ENCODE results near the gene CNTN6.

Gene CNTN6

DNA sequence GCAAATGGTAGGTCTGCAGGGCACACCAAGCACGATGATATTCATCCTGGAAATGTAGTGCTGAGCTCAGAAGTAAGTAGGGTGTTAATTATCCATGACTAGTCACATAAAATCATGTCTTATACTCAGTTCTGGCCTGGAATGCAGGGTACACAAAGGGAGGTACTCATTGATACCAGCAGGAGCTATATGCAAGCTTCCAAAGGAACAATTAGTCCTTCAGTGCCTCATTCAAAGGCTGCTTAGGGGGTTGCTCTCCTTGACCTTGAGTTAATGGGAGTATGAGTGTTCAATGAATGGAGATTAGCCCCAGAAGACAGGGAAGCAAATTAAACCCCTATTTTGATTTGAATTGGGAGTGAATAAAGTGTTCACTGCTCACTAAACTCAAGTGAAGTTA is 38.3 kb downstream of the CNTN6 start:
- Mint-ChIP-seq H3K27ac (no peak overlapping the region), H3K27me3 (no peaks in the 10 kb centered on the region), H3K4me1 (no peaks in the 10 kb centered on the region), H3K4me3 (no peak overlapping the region), H3K9me3 (no peaks in the 10 kb centered on the region), H3K36me3 (no peaks in the 10 kb centered on the region)
- no peak for DNase-seq
- CTCF ChIA-PET: no interaction called here

- no peak overlapping the region for H3K27ac Mint-ChIP-seq
Measured at GRCh38 chr3:1135194-1135593, 42.4 kb downstream of the CNTN6 start.

DNA sequence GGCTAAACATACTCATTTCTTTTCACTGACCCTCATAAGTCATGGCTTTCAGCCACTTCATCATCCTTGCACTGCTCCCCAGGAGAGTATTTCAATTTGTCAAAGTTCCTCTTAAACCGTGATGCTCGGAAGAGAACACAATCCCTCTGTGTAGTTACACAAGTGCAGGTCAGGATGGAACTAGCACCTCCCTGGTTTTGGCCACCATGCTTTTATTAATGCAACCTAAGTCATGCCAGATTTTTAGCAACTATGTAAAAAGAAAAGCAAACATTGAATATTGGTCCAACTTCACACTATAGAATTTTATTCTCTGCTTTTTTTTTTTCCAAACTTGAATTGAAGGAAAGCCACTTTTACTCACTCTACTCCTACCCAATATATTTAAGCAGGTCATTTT is 45.2 kb downstream of the CNTN6 start:
- Mint-ChIP-seq H3K36me3 (no peaks in the 10 kb centered on the region), H3K4me3 (no peak overlapping the region), H3K27ac (no peak overlapping the region), H3K27me3 (no peaks in the 10 kb centered on the region), H3K4me1 (no peaks in the 10 kb centered on the region), H3K9me3 (peaks cover 3% of the 10 kb centered on the region)
- CTCF ChIA-PET: no interaction called here
- DNase-seq: no peak

More at GRCh38 chr3:1135194-1135593, 42.4 kb downstream of the CNTN6 start:
- Mint-ChIP-seq H3K36me3 (no peaks in the 10 kb centered on the region), H3K27me3 (no peaks in the 10 kb centered on the region), H3K4me3 (no peak overlapping the region), H3K9me3 (no peaks in the 10 kb centered on the region), H3K4me1 (no peaks in the 10 kb centered on the region)
- CTCF ChIA-PET: no interaction called here
- DNase-seq: no peak

GRCh38 chr3:1139071-1139470 is 46.2 kb downstream of the CNTN6 start:
- H3K9me3 Mint-ChIP-seq: peaks cover 3% of the 10 kb centered on the region
- H3K27me3 Mint-ChIP-seq: no peaks in the 10 kb centered on the region
- no peaks in the 10 kb centered on the region for H3K4me1 Mint-ChIP-seq
- CTCF ChIA-PET: no interaction called here
- H3K4me3 Mint-ChIP-seq: no peak overlapping the region
- H3K36me3 Mint-ChIP-seq: no peaks in the 10 kb centered on the region
- H3K27ac Mint-ChIP-seq: no peak overlapping the region
- no peak for DNase-seq

GRCh38 chr3:1147326-1147725 is 54.5 kb downstream of the CNTN6 start:
- H3K4me1 Mint-ChIP-seq: no peaks in the 10 kb centered on the region
- peaks cover 2% of the 10 kb centered on the region for H3K9me3 Mint-ChIP-seq
- no peaks in the 10 kb centered on the region for H3K27me3 Mint-ChIP-seq
- CTCF ChIA-PET: no interaction called here
- no peak for DNase-seq
- H3K4me3 Mint-ChIP-seq: no peak overlapping the region
- H3K27ac Mint-ChIP-seq: no peak overlapping the region
- no peaks in the 10 kb centered on the region for H3K36me3 Mint-ChIP-seq

DNA sequence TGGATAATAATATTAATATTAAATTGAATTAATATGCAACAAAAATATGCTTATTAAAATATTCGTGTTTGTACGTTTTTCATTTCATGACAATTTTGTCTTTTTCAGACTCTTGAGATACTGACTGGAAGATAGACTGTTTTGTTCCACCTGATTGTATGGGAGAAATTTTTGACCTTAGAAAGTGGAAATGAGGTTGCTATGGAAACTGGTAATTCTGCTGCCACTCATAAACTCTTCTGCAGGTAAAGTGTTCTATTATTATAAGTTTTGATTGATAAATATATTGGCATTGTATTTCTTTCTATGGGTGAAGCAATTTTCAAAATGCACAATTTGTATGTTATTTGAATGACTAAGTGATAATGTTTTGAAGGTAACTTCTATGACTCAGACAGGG is 55.0 kb downstream of the CNTN6 start:
- Mint-ChIP-seq H3K9me3 (peaks cover 2% of the 10 kb centered on the region), H3K36me3 (no peaks in the 10 kb centered on the region), H3K27me3 (no peaks in the 10 kb centered on the region)

DNA sequence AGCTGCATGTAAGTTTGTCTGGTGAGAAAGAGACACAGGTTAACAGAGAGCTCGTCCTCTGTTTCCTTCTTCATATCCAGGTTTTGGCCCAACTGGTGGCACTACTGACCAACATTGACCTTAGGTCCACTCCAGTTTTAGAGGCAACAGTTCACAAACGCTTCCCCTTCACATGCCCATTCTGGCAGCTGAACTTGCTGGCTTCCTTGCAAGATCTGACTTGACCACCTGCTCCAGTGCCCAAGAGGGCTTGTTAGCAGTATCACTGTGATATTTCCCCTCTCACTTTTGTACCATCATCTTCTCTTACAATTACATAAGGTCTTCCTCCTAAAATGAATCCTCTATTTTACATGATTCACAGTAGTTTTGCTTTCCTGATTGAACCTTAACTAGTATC is 71.3 kb downstream of the CNTN6 start:
- no peak overlapping the region for H3K4me3 Mint-ChIP-seq
- CTCF ChIA-PET: no interaction called here
- no peak for DNase-seq
- no peaks in the 10 kb centered on the region for H3K36me3 Mint-ChIP-seq
- no peak overlapping the region for H3K27ac Mint-ChIP-seq
- H3K27me3 Mint-ChIP-seq: no peaks in the 10 kb centered on the region
- H3K4me1 Mint-ChIP-seq: no peaks in the 10 kb centered on the region
- peaks cover 10% of the 10 kb centered on the region for H3K9me3 Mint-ChIP-seq

More for the DNA sequence above, 55.0 kb downstream of the CNTN6 start:
- CTCF ChIA-PET: no interaction called here
- DNase-seq: no peak
- H3K4me1 Mint-ChIP-seq: no peaks in the 10 kb centered on the region
- H3K27ac Mint-ChIP-seq: no peak overlapping the region
- no peak overlapping the region for H3K4me3 Mint-ChIP-seq

DNA sequence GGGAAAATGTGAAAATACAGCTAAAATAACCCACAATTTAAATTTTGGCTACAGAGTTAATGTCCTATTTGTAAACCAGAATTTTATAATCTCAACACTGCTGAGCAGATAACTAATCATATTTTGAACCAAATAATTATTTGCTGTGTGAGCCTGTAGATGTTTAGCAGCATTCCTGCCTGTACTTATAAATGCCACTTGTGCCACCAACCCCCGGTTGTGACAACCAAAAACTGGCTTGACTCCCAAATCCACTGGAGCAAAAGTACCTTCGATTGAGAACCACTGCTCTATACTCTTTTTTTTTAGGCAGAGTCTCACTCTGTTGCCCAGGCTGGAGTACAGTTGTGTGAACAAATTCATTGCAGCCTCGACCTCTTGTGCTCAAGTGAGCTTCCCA is 78.5 kb downstream of the CNTN6 start:
- no peak overlapping the region for H3K27ac Mint-ChIP-seq
- H3K27me3 Mint-ChIP-seq: no peaks in the 10 kb centered on the region
- no peaks in the 10 kb centered on the region for H3K36me3 Mint-ChIP-seq
- CTCF ChIA-PET: no interaction called here
- no peak overlapping the region for H3K4me3 Mint-ChIP-seq
- no peak for DNase-seq
- no peaks in the 10 kb centered on the region for H3K4me1 Mint-ChIP-seq
- H3K9me3 Mint-ChIP-seq: peaks cover 9% of the 10 kb centered on the region

DNA sequence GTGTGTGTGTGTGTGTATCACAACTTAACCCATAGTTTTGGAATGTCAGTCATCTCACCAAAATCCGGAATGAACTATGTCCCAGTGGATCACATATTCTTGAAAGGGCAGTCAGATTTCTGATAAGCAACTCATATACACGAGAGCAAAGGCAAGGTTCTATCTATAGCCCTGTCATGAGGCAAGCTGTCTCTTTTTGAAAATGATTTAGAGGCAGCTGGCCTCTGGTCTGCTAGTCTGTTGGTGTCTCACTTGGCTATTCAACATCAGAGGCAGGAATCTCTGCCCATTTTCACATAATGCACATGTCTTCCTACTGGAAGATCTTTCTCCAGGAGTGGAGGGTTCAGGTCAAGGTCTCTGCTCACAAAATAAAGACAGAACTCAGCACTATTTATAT is 79.8 kb downstream of the CNTN6 start:
- DNase-seq: no peak
- Mint-ChIP-seq H3K4me1 (no peaks in the 10 kb centered on the region), H3K9me3 (peaks cover 11% of the 10 kb centered on the region), H3K27me3 (no peaks in the 10 kb centered on the region), H3K36me3 (no peaks in the 10 kb centered on the region), H3K4me3 (no peak overlapping the region), H3K27ac (no peak overlapping the region)
- CTCF ChIA-PET: no interaction called here

- H3K4me3 Mint-ChIP-seq: no peak overlapping the region
- DNase-seq: no peak
- CTCF ChIA-PET: no interaction called here
- no peaks in the 10 kb centered on the region for H3K4me1 Mint-ChIP-seq
- no peak overlapping the region for H3K27ac Mint-ChIP-seq
- no peaks in the 10 kb centered on the region for H3K27me3 Mint-ChIP-seq
- H3K9me3 Mint-ChIP-seq: peaks cover 14% of the 10 kb centered on the region
- H3K36me3 Mint-ChIP-seq: no peaks in the 10 kb centered on the region
Measured at GRCh38 chr3:1179146-1179545, 86.3 kb downstream of the CNTN6 start.

DNA sequence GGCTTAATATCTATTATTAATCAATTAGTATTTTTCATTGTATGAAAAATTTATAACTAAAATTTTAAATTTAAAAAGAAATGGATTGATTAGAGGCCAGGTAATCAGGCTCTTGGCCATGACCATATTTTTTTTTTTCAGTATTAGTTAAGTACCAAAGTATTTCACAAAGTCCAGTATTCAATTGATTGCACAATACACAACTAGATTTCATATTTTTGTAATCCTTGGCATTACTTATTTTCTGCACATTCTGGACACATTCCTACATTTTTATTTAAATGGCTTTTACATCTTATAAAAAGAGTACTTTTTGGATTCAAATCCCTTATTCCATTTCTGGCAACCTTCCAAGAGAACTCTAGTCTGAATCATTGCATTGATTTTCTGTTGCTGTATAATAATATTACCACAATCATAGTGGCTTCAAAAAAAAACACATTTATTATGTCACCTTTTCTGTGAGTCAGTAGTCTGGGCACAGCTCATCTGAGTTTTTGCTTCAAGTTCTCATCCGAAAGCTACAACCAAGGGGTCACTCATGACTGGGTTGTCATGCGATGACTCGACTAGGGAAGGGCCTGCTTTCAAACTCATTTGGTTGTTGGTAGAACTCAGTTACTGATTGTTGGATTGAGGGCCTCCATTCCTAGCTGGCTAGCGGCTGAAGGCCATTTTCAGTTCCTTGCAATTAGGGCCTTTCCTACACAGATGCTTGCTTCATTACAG is 90.7 kb downstream of the CNTN6 start:
- no peak for DNase-seq
- H3K27ac Mint-ChIP-seq: no peak overlapping the region
- H3K27me3 Mint-ChIP-seq: no peaks in the 10 kb centered on the region
- CTCF ChIA-PET: no interaction called here
- H3K36me3 Mint-ChIP-seq: no peaks in the 10 kb centered on the region
- H3K4me1 Mint-ChIP-seq: no peaks in the 10 kb centered on the region
- H3K4me3 Mint-ChIP-seq: no peak overlapping the region
- H3K9me3 Mint-ChIP-seq: peaks cover 4% of the 10 kb centered on the region

DNA sequence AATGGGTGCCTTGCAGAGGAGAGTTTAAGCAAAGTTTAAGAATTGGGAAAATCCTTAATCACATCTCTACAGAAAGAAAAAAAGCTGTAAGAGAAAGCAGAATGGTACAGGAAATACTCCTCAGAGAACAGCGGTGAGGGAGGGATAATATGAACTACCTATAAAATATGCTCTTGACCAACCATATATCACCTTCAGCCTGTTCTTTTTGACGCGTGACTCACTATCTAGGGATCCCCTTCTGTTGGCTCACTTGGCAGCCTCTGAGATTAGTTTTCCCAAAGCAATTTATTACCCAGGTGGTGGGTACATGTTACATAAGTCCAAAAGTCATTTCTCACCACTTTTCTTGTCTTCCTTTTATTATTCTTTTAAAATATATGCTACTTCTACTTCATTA is 97.7 kb downstream of the CNTN6 start:
- no peak for DNase-seq
- Mint-ChIP-seq H3K36me3 (no peaks in the 10 kb centered on the region), H3K27ac (no peak overlapping the region), H3K4me3 (no peak overlapping the region), H3K9me3 (no peaks in the 10 kb centered on the region), H3K27me3 (no peaks in the 10 kb centered on the region), H3K4me1 (no peaks in the 10 kb centered on the region)
- CTCF ChIA-PET: no interaction called here

DNA sequence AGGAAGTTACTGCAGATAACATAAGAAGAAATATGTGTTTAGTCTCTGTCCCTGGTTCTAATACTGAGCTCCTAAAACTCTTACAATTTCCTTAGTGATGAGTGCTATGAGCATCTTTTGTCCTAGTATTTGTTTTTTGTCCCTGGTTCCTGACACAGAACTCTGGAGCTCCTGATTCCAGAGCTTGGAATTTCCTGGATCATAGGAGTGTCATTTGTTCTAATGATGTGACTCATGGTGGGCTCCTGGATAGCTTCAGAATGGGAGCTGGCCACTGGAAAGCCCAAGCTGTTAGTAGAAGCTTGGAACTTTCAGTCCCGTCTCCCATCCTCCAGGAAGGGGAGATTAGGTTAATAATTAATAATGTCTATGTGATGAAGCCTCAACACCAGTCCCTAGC is 98.2 kb downstream of the CNTN6 start:
- Mint-ChIP-seq H3K4me1 (no peaks in the 10 kb centered on the region), H3K36me3 (no peaks in the 10 kb centered on the region), H3K9me3 (no peaks in the 10 kb centered on the region), H3K4me3 (no peak overlapping the region), H3K27ac (no peak overlapping the region), H3K27me3 (no peaks in the 10 kb centered on the region)
- DNase-seq: no peak
- CTCF ChIA-PET: no interaction called here

DNA sequence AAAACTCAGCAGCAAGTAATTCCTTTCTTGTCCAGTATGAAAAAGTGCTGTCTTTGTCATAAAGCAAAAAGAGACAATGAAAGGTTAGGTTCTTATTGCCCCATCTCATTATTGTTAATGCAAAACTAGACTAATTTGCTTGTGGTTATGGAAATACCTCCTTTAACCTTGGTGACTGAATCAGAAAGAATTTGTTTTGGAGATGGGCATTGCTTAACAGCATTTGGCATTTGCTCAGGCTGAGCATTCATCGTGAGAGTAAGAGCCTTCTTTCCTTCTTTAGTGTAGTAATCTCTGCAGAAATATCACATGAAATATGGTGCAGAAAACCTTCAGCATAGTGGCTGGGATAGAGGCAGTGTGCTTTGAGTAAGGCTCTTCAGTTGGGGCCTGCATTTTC is 103.1 kb downstream of the CNTN6 start:
- Mint-ChIP-seq H3K27ac (no peak overlapping the region), H3K4me1 (no peaks in the 10 kb centered on the region), H3K9me3 (peaks cover 4% of the 10 kb centered on the region), H3K4me3 (no peak overlapping the region), H3K27me3 (no peaks in the 10 kb centered on the region), H3K36me3 (no peaks in the 10 kb centered on the region)
- CTCF ChIA-PET: no interaction called here
- no peak for DNase-seq

- H3K36me3 Mint-ChIP-seq: no peaks in the 10 kb centered on the region
- no peaks in the 10 kb centered on the region for H3K27me3 Mint-ChIP-seq
- H3K4me3 Mint-ChIP-seq: no peak overlapping the region
- CTCF ChIA-PET: no interaction called here
- no peaks in the 10 kb centered on the region for H3K4me1 Mint-ChIP-seq
- peaks cover 4% of the 10 kb centered on the region for H3K9me3 Mint-ChIP-seq
- no peak overlapping the region for H3K27ac Mint-ChIP-seq
- no peak for DNase-seq
Measured at GRCh38 chr3:1197051-1197450, 104.2 kb downstream of the CNTN6 start.

DNA sequence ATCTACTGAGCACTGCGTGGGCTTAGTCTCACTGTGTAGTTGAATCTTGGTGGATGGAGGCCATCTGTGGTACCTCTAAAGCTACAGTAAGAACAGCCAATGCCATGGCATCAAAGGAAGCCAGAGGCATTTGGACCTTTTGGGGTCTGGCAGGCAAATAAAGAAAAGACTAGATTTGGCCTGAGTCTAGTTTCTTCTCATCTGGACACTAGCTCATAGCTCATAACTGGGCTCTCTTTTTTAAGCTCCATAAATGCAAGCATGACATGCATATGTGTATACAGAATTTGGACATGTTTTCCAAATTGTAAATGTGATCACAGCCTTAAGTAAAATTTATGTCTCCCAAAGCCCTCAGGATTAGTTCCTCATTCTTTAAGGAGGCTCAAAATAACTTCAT is 107.5 kb downstream of the CNTN6 start:
- H3K27me3 Mint-ChIP-seq: no peaks in the 10 kb centered on the region
- H3K4me1 Mint-ChIP-seq: no peaks in the 10 kb centered on the region
- H3K9me3 Mint-ChIP-seq: peaks cover 4% of the 10 kb centered on the region
- H3K4me3 Mint-ChIP-seq: no peak overlapping the region
- H3K36me3 Mint-ChIP-seq: no peaks in the 10 kb centered on the region
- no peak overlapping the region for H3K27ac Mint-ChIP-seq
- CTCF ChIA-PET: no interaction called here
- DNase-seq: no peak

All from activated naive CD4-positive, alpha-beta T cell treated with anti-CD3 and anti-CD28 coated beads, Interleukin-2, amount 10 ng/mL, durations not matched to agents 7 days and 5 days (primary cell).